Mucosa of rectum (tissue), 2 donors: ENCODE results near the gene KCNT2.

Experiments
- H3K27ac ChIP-seq, 2 donors: one replicate each; pipeline ENCODE4 v1.7.0; 2013; ENCODE audit warnings: inconsistent platforms in 2 of 2, low read depth in 2 of 2, low read length in 2 of 2
- H3K27me3 ChIP-seq, 2 donors: one replicate each; pipeline ENCODE4 v1.7.0; 2013; ENCODE audit warnings: low read length in 2 of 2; ENCODE audit not compliant: control insufficient read depth in 2 of 2, insufficient read depth in 2 of 2
- H3K36me3 ChIP-seq, 2 donors: one replicate each; pipeline ENCODE4 v1.7.0; 2013; ENCODE audit warnings: low read length in 2 of 2; ENCODE audit not compliant: control insufficient read depth in 2 of 2, insufficient read depth in 2 of 2
- H3K4me1 ChIP-seq, 2 donors: one replicate each; pipeline ENCODE4 v1.7.0; 2013; ENCODE audit warnings: low read length in 2 of 2, mild to moderate bottlenecking in 1 of 2; ENCODE audit not compliant: control insufficient read depth in 2 of 2, insufficient read depth in 2 of 2
- H3K4me3 ChIP-seq, 2 donors: one replicate each; pipeline ENCODE4 v1.7.0; 2013; ENCODE audit warnings: low read length in 2 of 2
- H3K9ac ChIP-seq, 2 donors: one replicate each; pipeline ENCODE4 v1.7.0; 2013; ENCODE audit warnings: low read length in 2 of 2, low read depth in 1 of 2, mild to moderate bottlenecking in 1 of 2
- H3K9me3 ChIP-seq, 2 donors: one replicate each; pipeline ENCODE4 v1.7.0; 2013; ENCODE audit warnings: low read length in 2 of 2; ENCODE audit not compliant: control insufficient read depth in 2 of 2
- donor health status: healthy.
- donor health status: Normal muscosa, but diverticular disease.

KCNT2 gene

DNA sequence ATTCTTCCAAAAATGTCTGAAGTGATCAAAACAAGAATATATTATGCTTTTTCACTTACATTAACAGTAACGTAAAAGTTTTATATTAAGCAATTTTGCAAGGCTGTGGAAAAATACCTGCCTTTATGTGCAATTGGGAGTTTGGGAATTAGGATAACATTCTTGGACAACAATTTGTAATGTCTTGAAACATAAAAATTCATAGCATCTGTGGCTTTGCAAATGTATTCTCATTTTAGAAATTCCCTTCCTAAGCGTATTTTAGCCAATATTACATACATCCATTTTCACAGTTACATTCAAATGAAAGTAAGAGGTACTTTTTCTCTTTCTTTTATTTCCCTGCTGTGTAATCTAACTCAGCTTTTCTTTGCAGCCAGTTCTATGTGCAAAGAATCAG is 30.2 kb upstream of the KCNT2 start:
- H3K4me1 ChIP-seq = no peaks in the 10 kb centered on the region
- no peaks in the 10 kb centered on the region for H3K9me3 ChIP-seq
- no peak overlapping the region for H3K4me3 ChIP-seq
- no peak overlapping the region for H3K9ac ChIP-seq
- no peaks in the 10 kb centered on the region for H3K27me3 ChIP-seq
- no peak overlapping the region for H3K27ac ChIP-seq
- H3K36me3 ChIP-seq = no peaks in the 10 kb centered on the region

DNA sequence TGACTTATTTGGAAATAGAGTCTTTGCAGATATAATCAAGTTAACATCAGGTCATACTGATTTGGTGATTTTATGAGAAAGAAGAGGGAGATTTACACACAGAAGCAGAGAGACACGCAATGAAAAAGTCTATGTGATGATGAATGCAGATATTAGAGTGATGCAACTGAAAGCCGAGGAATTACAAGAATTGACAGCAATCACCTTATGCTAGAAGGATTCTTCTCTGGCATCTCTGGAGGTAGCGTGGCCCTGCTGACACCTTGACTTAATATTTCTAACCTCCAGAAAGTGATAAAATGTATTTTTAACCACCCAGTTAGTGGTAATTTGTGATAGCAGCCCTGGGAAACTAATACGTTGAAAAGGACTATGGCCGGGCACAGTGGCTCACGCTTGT is 29.4 kb upstream of the KCNT2 start:
- H3K27ac ChIP-seq = no peak overlapping the region
- no peaks in the 10 kb centered on the region for H3K9me3 ChIP-seq
- H3K36me3 ChIP-seq = no peaks in the 10 kb centered on the region
- no peaks in the 10 kb centered on the region for H3K4me1 ChIP-seq
- H3K4me3 ChIP-seq = no peak overlapping the region
- no peaks in the 10 kb centered on the region for H3K27me3 ChIP-seq
- no peak overlapping the region for H3K9ac ChIP-seq

DNA sequence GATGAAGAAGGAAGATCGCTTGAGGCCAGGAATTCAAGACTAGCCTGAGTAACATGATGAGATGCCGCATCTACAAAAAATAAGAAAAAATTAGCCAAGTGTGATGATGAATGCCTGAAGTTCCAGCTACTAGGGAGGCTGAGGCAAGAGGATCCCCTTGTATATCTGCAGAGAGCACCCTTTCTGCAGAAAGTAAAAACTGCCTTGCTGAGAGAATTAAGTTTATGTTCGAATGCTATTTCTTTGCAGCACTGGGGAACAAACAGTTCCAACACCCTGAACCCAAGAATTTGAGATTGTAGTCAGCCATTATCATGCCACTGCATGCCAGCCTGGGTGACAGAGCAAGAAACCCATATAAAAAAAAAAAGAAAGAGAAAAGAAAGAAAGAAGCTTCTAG is 20.6 kb upstream of the KCNT2 start:
- H3K4me3 ChIP-seq = no peak overlapping the region
- H3K9me3 ChIP-seq = no peaks in the 10 kb centered on the region
- no peaks in the 10 kb centered on the region for H3K4me1 ChIP-seq
- no peaks in the 10 kb centered on the region for H3K36me3 ChIP-seq
- H3K27me3 ChIP-seq = no peaks in the 10 kb centered on the region
- no peak overlapping the region for H3K27ac ChIP-seq
- H3K9ac ChIP-seq = no peak overlapping the region

DNA sequence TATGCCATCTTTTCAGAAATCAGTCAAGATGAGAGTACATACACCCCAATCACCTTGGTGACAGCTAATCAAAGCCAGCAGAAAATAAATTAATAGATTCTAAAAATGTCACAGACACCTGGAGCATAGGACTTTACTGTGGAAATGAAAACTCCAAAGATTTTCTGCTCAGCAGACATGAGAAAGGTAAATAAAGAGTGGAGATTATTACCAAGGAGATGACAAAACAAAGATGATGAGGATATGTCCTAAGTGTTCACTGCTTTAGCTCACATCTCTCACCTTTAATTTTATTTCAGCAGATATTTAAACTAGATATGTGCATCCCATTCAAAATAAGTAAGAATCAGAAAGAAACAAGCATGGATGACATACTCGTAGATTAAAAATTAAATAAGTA is 14.8 kb upstream of the KCNT2 start:
- no peaks in the 10 kb centered on the region for H3K4me1 ChIP-seq
- no peaks in the 10 kb centered on the region for H3K36me3 ChIP-seq
- no peak overlapping the region for H3K9ac ChIP-seq
- no peak overlapping the region for H3K4me3 ChIP-seq
- no peak overlapping the region for H3K27ac ChIP-seq
- no peaks in the 10 kb centered on the region for H3K9me3 ChIP-seq
- no peaks in the 10 kb centered on the region for H3K27me3 ChIP-seq

DNA sequence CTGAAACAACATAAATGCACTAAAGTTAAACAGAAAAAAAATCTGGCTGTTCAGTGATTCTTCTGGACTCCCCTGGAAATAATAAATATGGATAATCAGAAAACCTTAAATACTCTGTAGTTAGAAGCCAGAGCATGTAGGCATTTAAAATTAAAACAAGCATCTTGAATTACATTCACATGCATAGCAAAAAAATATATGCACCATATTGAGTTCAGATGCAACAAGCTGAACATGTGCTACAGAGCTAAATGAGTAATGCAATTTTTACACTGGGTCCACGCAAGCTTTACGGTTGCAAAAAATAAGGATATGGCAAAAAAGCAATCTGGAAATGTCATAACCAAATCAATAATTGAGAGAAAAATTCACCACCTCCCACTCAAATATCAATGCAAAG is 11.5 kb upstream of the KCNT2 start:
- Histone ChIP-seq H3K9ac (no peak overlapping the region), H3K4me3 (no peak overlapping the region), H3K27ac (no peak overlapping the region)

DNA sequence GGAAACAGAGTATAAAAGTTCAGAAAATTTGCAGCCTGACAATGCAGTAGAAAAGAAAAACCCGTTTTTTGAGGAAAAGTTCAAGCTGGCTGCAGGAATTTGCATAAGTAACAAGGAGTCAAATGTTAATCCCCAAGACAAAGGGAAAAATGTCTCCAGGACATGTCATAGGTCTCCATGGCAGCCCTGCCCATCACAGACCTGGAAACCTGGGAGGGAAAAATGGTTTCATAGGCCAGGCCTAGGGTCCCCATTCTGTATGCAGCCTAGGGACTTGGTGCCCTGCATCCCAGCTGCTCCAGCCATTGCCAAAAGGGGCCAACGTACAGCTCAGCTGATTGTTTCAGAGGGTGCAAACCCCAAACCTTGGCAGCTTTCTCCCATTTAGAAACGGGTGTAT is 3.6 kb upstream of the KCNT2 start:
- Histone ChIP-seq H3K9ac (no peak overlapping the region), H3K36me3 (no peaks in the 10 kb centered on the region), H3K4me1 (no peaks in the 10 kb centered on the region), H3K9me3 (no peaks in the 10 kb centered on the region), H3K27me3 (no peaks in the 10 kb centered on the region), H3K4me3 (no peak overlapping the region), H3K27ac (no peak overlapping the region)

More for the DNA sequence above, 11.5 kb upstream of the KCNT2 start:
- H3K9me3 ChIP-seq = no peaks in the 10 kb centered on the region
- no peaks in the 10 kb centered on the region for H3K27me3 ChIP-seq
- H3K36me3 ChIP-seq = no peaks in the 10 kb centered on the region
- H3K4me1 ChIP-seq = no peaks in the 10 kb centered on the region

DNA sequence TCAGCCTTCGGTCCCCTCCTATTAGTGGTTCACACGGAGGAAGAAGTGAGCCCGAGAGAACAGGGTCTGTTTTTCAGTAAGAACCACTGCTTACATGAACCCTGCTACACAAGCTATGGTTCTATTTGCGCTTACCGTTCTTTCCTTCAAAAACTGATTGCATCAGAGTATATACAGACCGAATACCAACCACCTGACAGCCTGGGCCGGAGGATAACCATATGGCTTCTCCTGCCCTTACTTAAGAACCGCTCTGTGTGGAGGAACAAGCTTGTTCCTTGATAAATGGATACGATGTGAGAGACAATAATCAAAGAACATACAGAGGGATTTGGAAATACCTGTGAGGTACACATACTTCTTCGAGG is 1.1 kb upstream of the KCNT2 start:
- peak overlapping the region; percentile 64 to 68 for H3K4me3 ChIP-seq
- no peaks in the 10 kb centered on the region for H3K27me3 ChIP-seq
- no peaks in the 10 kb centered on the region for H3K4me1 ChIP-seq
- no peaks in the 10 kb centered on the region for H3K9me3 ChIP-seq
- no peak overlapping the region for H3K9ac ChIP-seq
- H3K36me3 ChIP-seq = no peaks in the 10 kb centered on the region
- peak overlapping the region; percentile 25 to 48 for H3K27ac ChIP-seq

DNA sequence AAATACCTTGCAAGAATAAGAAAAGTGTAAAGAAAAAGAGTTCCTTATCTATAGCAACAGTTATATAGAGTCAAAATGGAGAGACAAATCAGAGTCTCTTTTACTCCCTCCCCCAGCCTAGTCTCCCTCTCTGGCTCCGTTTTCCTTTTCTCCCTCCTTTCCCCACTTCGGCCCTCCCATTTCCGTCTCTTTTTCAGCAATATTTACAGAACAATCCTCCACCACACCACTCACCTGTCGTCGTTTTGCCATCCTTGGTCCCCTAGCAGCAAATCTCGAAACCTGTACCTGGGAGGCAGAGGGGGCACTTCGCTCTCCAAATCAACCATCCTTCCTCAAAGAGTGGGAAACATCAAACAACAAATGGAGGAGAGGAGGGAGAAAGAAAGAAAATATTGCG is 259 bp downstream of the KCNT2 start:
- no peaks in the 10 kb centered on the region for H3K36me3 ChIP-seq
- H3K9ac ChIP-seq = peak overlapping the region in 1 of 2 donors; percentile 57
- H3K4me3 ChIP-seq = peak overlapping the region; percentile 64 to 68
- no peaks in the 10 kb centered on the region for H3K27me3 ChIP-seq
- H3K27ac ChIP-seq = peak overlapping the region; percentile 25 to 48
- H3K4me1 ChIP-seq = no peaks in the 10 kb centered on the region
- no peaks in the 10 kb centered on the region for H3K9me3 ChIP-seq

DNA sequence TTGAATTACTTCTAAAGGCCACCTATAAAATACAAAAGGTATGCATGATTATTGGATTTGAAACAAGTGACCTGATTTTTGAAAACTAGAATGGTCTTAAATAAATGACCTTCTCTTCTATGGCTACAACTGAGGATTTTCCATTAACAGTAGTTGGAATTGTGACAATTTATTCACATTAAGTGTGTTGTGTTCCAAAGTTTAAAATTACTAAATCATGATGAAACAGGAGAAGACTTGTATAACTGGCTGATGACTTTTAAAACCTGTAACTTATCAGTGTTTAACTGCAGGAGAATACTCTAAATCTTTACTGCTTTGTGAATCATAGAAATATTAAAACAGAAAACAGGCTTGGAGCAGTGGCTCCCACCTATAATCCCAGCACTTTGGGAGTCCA is 4.6 kb downstream of the KCNT2 start:
- H3K4me1 ChIP-seq = no peaks in the 10 kb centered on the region
- no peaks in the 10 kb centered on the region for H3K36me3 ChIP-seq
- no peak overlapping the region for H3K9ac ChIP-seq
- no peak overlapping the region for H3K27ac ChIP-seq
- H3K27me3 ChIP-seq = no peaks in the 10 kb centered on the region
- H3K4me3 ChIP-seq = no peak overlapping the region
- no peaks in the 10 kb centered on the region for H3K9me3 ChIP-seq

DNA sequence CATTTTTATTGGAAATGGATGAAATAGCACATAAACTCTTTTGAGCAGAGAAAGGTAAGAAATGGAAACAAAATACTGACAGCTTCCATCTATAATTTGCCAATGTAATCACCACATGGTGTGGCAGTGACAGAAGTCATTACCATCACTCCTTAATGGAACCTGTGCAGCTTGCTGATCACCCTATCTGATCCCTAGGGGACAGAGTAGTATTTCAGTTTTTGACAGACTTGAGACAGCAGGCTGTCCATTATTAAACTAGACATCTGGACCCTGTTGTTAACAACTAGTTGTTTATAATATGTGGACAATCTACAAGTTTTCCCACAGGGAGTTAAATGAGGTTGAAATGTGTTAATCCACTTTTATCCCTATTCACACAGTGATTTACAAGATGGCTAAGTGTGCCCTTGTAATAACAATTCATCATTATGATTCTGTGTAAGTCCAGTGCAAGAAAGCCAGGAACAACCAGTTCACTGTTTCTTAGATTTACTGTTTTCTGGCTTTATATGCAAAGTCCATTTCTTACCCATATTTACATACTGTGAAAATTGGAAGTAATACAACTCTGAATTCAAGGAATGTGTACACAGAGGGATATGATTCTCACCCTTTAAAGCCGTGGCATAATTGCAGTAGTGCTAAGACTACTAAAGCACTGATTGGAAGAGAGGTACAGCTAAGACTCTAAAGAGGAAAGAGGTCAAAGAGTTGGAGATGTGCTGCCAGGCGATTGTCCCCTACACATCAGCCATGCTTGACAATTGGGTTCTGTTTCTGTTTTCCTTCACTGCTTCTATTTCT is 9.1 kb downstream of the KCNT2 start:
- Histone ChIP-seq H3K4me1 (no peaks in the 10 kb centered on the region), H3K36me3 (no peaks in the 10 kb centered on the region), H3K27me3 (no peaks in the 10 kb centered on the region), H3K4me3 (no peak overlapping the region), H3K9me3 (no peaks in the 10 kb centered on the region), H3K27ac (no peak overlapping the region), H3K9ac (no peak overlapping the region)
